H1 (cell line): Measurements from ENCODE around the gene BTBD9.

Experiments used
- ATF2 ChIP-seq: IDR thresholded peaks from 2 replicates; pipeline ENCODE4 v1.6.1; 2012; ENCODE audit warnings: low read length, inconsistent platforms
- BCL11A ChIP-seq, 2 experiments: IDR thresholded peaks; one replicate each; pipeline ENCODE4 v1.6.1; 2011; ENCODE audit warnings: low read depth in 2 of 2, low read length in 2 of 2, mild to moderate bottlenecking in 2 of 2
- CTCF ChIP-seq, 3 experiments: IDR thresholded peaks; 1 replicate in 2 of 3; 2 replicates in 1 of 3; pipeline versions ENCODE4 v1.5.1 to v1.6.1; 2011; ENCODE audit warnings: low read length in 3 of 3, mild to moderate bottlenecking in 3 of 3, inconsistent platforms in 2 of 3, low read depth in 1 of 3, moderate library complexity in 1 of 3; ENCODE audit not compliant: insufficient read depth in 1 of 3; ENCODE audit errors: control extremely low read depth in 1 of 3
- FOSL1 ChIP-seq: IDR thresholded peaks from 2 replicates; pipeline ENCODE4 v1.6.1; 2011; ENCODE audit warnings: mild to moderate bottlenecking, low read depth, low read length, moderate library complexity; ENCODE audit not compliant: insufficient read depth
- GABPA ChIP-seq: IDR thresholded peaks from 2 replicates; pipeline ENCODE4 v1.6.1; 2011; ENCODE audit warnings: mild to moderate bottlenecking, low read length, moderate library complexity, borderline replicate concordance; ENCODE audit not compliant: insufficient read depth
- HDAC6 ChIP-seq: IDR thresholded peaks from one replicate; pipeline ENCODE4 v1.7.1; 2012; ENCODE audit warnings: low read depth, mild to moderate bottlenecking, inconsistent platforms, low read length, moderate library complexity
- KDM1A ChIP-seq: fragments of 200-600, 300-600 bp; sonication (generic); IDR thresholded peaks from 2 replicates; pipeline ENCODE4 v1.7.1; 2016; ENCODE audit warnings: mild to moderate bottlenecking, low read length, borderline replicate concordance
- MAFK ChIP-seq: IDR thresholded peaks from 2 replicates; pipeline ENCODE4 v1.6.1; 2012; ENCODE audit warnings: low read depth, mild to moderate bottlenecking, improper control_type of control experiment, low read length
- POLR2A ChIP-seq, 2 experiments: IDR thresholded peaks; 1 replicate in 1 of 2; 2 replicates in 1 of 2; pipeline ENCODE4 v1.6.1; 2011; ENCODE audit warnings: low read depth in 2 of 2, low read length in 2 of 2, mild to moderate bottlenecking in 2 of 2; ENCODE audit errors: control extremely low read depth in 1 of 2
- RXRA ChIP-seq: IDR thresholded peaks from 2 replicates; pipeline ENCODE4 v1.6.1; 2011; ENCODE audit warnings: low read depth, mild to moderate bottlenecking, low read length, moderate library complexity; ENCODE audit not compliant: insufficient read depth
- ZNF274 ChIP-seq: IDR thresholded peaks from 2 replicates; pipeline ENCODE4 v1.7.0; 2012; ENCODE audit warnings: low read length, borderline replicate concordance; ENCODE audit errors: extremely low read depth

GRCh38 chr6:38612143-38612965, 27.4 kb downstream of the BTBD9 start:
- TF ChIP-seq BCL11A (IDR thresholded peaks at IDR 0.05; ENCODE audit: low read depth in 2 of 2, low read length in 2 of 2), result no peak
- TF ChIP-seq MAFK, result no peak
- no peak for TF ChIP-seq KDM1A
- TF ChIP-seq FOSL1, result no peak
- no peak for TF ChIP-seq GABPA
- TF ChIP-seq CTCF (IDR thresholded peaks at IDR 0.05; ENCODE audit: control extremely low read depth in 1 of 3, insufficient read depth in 1 of 3, low read depth in 1 of 3, low read length in 3 of 3), result no peak
- TF ChIP-seq ATF2, result no peak
- TF ChIP-seq POLR2A (IDR thresholded peaks at IDR 0.05; ENCODE audit: control extremely low read depth in 1 of 2, low read depth in 2 of 2, low read length in 2 of 2), result no peak
- no peak for TF ChIP-seq ZNF274
- TF ChIP-seq HDAC6, result no peak
- no peak for TF ChIP-seq RXRA
